ENCODE data around the gene DDRGK1. TPM values are rescaled to one million over a fixed set of nuclear protein-coding genes. Genes with fewer than 3 reads are reported as not detected.
"Not testable (repeated sequence)": the region's sequence is repeated elsewhere in the genome, so short reads cannot be mapped to it uniquely, and the experiment has no call there.

Gene DDRGK1
- total and polyA plus RNA-seq, 2 donors from 2014 or later: 81.8 to 92.5 TPM

- H3K4me1 ChIP-seq (ENCODE audit: control insufficient read depth in 2 of 3, insufficient read depth in 2 of 3, low read depth in 1 of 3, low read length in 3 of 3): no peaks in the 10 kb centered on the region
Measured at GRCh38 chr20:3189561-3190131, 14.8 kb downstream of the DDRGK1 start.

GRCh38 chr20:3188823-3189413 lies 15.6 kb downstream of the DDRGK1 start:
- FAIRE-seq (no peak), DNase-seq (peak in 1 of 5 donors; percentile 32)
- H3K9me3 ChIP-seq (ENCODE audit: control insufficient read depth in 2 of 3, insufficient read depth in 1 of 3, low read length in 3 of 3): no peaks in the 10 kb centered on the region
- H3K4me1 ChIP-seq (ENCODE audit: control insufficient read depth in 2 of 3, insufficient read depth in 2 of 3, low read depth in 1 of 3, low read length in 3 of 3): no peaks in the 10 kb centered on the region
- no peak overlapping the region for H3K4me3 ChIP-seq (ENCODE audit: low read length in 3 of 3)
- H3K36me3 ChIP-seq (ENCODE audit: control insufficient read depth in 2 of 3, insufficient read depth in 3 of 3, low read length in 3 of 3): peaks cover 2 to 15% (median 15%) of the 10 kb centered on the region in 3 donors
- no peak for TF ChIP-seq CTCF (IDR thresholded peaks at IDR 0.05; ENCODE audit: borderline replicate concordance, extremely low read depth, insufficient read depth)
- H3K9ac ChIP-seq (ENCODE audit: low read length in 3 of 3): no peak overlapping the region
- no peaks in the 10 kb centered on the region for H3K27me3 ChIP-seq (ENCODE audit: control insufficient read depth, insufficient read depth, low read length)
- intact Hi-C loops (cut with DNase I): no loop called here
- H3K27ac ChIP-seq (ENCODE audit: low read depth in 2 of 2, low read length in 2 of 2): no peak overlapping the region

More at GRCh38 chr20:3189561-3190131, 14.8 kb downstream of the DDRGK1 start:
- H3K4me3 ChIP-seq (ENCODE audit: low read length in 3 of 3): no peak overlapping the region
- no peak overlapping the region for H3K27ac ChIP-seq (ENCODE audit: low read depth in 2 of 2, low read length in 2 of 2)
- intact Hi-C loops (cut with DNase I): no loop called here
- DNase-seq: peak in 1 of 5 donors; percentile 29
- no peak overlapping the region for H3K9ac ChIP-seq (ENCODE audit: low read length in 3 of 3)
- FAIRE-seq: no peak
- no peak for TF ChIP-seq CTCF (IDR thresholded peaks at IDR 0.05; ENCODE audit: borderline replicate concordance, extremely low read depth, insufficient read depth)
- H3K9me3 ChIP-seq (ENCODE audit: control insufficient read depth in 2 of 3, insufficient read depth in 1 of 3, low read length in 3 of 3): no peaks in the 10 kb centered on the region
- H3K27me3 ChIP-seq (ENCODE audit: control insufficient read depth, insufficient read depth, low read length): no peaks in the 10 kb centered on the region
- H3K36me3 ChIP-seq (ENCODE audit: control insufficient read depth in 2 of 3, insufficient read depth in 3 of 3, low read length in 3 of 3): peaks cover 2 to 21% (median 20%) of the 10 kb centered on the region in 3 donors

- peaks cover 2 to 12% (median 11%) of the 10 kb centered on the region in 3 donors for H3K36me3 ChIP-seq (ENCODE audit: control insufficient read depth in 2 of 3, insufficient read depth in 3 of 3, low read length in 3 of 3)
- H3K9ac ChIP-seq (ENCODE audit: low read length in 3 of 3); H3K4me3 ChIP-seq (ENCODE audit: low read length in 3 of 3); H3K27me3 ChIP-seq (ENCODE audit: control insufficient read depth, insufficient read depth, low read length); H3K9me3 ChIP-seq (ENCODE audit: control insufficient read depth in 2 of 3, insufficient read depth in 1 of 3, low read length in 3 of 3); intact Hi-C loops (cut with DNase I); FAIRE-seq; H3K4me1 ChIP-seq (ENCODE audit: control insufficient read depth in 2 of 3, insufficient read depth in 2 of 3, low read depth in 1 of 3, low read length in 3 of 3); H3K27ac ChIP-seq (ENCODE audit: low read depth in 2 of 2, low read length in 2 of 2): not testable (repeated sequence)
- peak in 1 of 5 donors; percentile 51 for DNase-seq
Measured at GRCh38 chr20:3187861-3188260, 16.6 kb downstream of the DDRGK1 start.

GRCh38 chr20:3183896-3184612 lies 20.4 kb downstream of the DDRGK1 start:
- Histone ChIP-seq H3K9me3 (ENCODE audit: control insufficient read depth in 2 of 3, insufficient read depth in 1 of 3, low read length in 3 of 3) (no peaks in the 10 kb centered on the region), H3K9ac (ENCODE audit: low read length in 3 of 3) (no peak overlapping the region), H3K4me3 (ENCODE audit: low read length in 3 of 3) (no peak overlapping the region), H3K27me3 (ENCODE audit: control insufficient read depth, insufficient read depth, low read length) (no peaks in the 10 kb centered on the region), H3K4me1 (ENCODE audit: control insufficient read depth in 2 of 3, insufficient read depth in 2 of 3, low read depth in 1 of 3, low read length in 3 of 3) (no peaks in the 10 kb centered on the region), H3K27ac (ENCODE audit: low read depth in 2 of 2, low read length in 2 of 2) (no peak overlapping the region), H3K36me3 (ENCODE audit: control insufficient read depth in 2 of 3, insufficient read depth in 3 of 3, low read length in 3 of 3) (no peaks in the 10 kb centered on the region)
- intact Hi-C loops (cut with DNase I): no loop called here
- FAIRE-seq (no peak), DNase-seq (no peak)
- TF ChIP-seq CTCF (IDR thresholded peaks at IDR 0.05; ENCODE audit: borderline replicate concordance, extremely low read depth, insufficient read depth): no peak

- DNase-seq; H3K9me3 ChIP-seq (ENCODE audit: control insufficient read depth in 2 of 3, insufficient read depth in 1 of 3, low read length in 3 of 3); FAIRE-seq; intact Hi-C loops (cut with DNase I); H3K27ac ChIP-seq (ENCODE audit: low read depth in 2 of 2, low read length in 2 of 2); H3K4me1 ChIP-seq (ENCODE audit: control insufficient read depth in 2 of 3, insufficient read depth in 2 of 3, low read depth in 1 of 3, low read length in 3 of 3); H3K4me3 ChIP-seq (ENCODE audit: low read length in 3 of 3); H3K9ac ChIP-seq (ENCODE audit: low read length in 3 of 3); H3K27me3 ChIP-seq (ENCODE audit: control insufficient read depth, insufficient read depth, low read length); H3K36me3 ChIP-seq (ENCODE audit: control insufficient read depth in 2 of 3, insufficient read depth in 3 of 3, low read length in 3 of 3): not testable (repeated sequence)
Measured at GRCh38 chr20:3182429-3182828, 22.1 kb downstream of the DDRGK1 start.

Data from kidney (tissue), 14 donors.